PC-3 (cell line): ENCODE measurements around the gene DLG2.

Experiments
- CTCF ChIP-seq: fragments of 300-600 bp; sonication (generic); conservative IDR thresholded peaks from 2 replicates; pipeline ENCODE4 v1.5.1; 2017; ENCODE audit warnings: antibody characterized with exemption, low read depth, mild to moderate bottlenecking, low read length
- EZH2 ChIP-seq: fragments of 300-600 bp; sonication (generic); IDR thresholded peaks from one replicate; pipeline ENCODE4 v1.6.1; 2017; ENCODE audit warnings: antibody characterized with exemption, mild to moderate bottlenecking, low read length; ENCODE audit not compliant: unreplicated experiment
- EZH2phosphoT487 ChIP-seq: fragments of 300-600 bp; sonication (generic); IDR thresholded peaks from 2 replicates; pipeline ENCODE4 v1.6.1; 2018; ENCODE audit warnings: mild to moderate bottlenecking, antibody characterized with exemption, low read length, borderline replicate concordance

- TF ChIP-seq CTCF, result no peak
- TF ChIP-seq EZH2, result no peak
- no peak for TF ChIP-seq EZH2phosphoT487
Observed at GRCh38 chr11:83956119-83956697, 1670.9 kb downstream of the DLG2 start.
